Measurements from ENCODE around the gene LCN12.

The LCN12 gene

GRCh38 chr9:136971746-136972145 lies 19.7 kb downstream of the LCN12 start:
- Histone ChIP-seq H3K36me3 (ENCODE audit: control insufficient read depth in 1 of 2, insufficient read depth in 2 of 2, low read length in 2 of 2) (no peaks in the 10 kb centered on the region), H3K9me3 (ENCODE audit: control insufficient read depth in 1 of 2, low read length in 2 of 2) (no peaks in the 10 kb centered on the region), H3K4me3 (ENCODE audit: low read depth in 1 of 2, low read length in 2 of 2) (no peak overlapping the region), H3K27ac (ENCODE audit: low read length) (no peak overlapping the region), H3K27me3 (ENCODE audit: low read depth, low read length) (no peaks in the 10 kb centered on the region), H3K4me1 (ENCODE audit: control insufficient read depth in 1 of 2, insufficient read depth in 2 of 2, low read length in 2 of 2) (peaks cover 0 to 6% of the 10 kb centered on the region in 2 donors)

- Histone ChIP-seq H3K4me1 (ENCODE audit: control insufficient read depth in 1 of 2, insufficient read depth in 2 of 2, low read length in 2 of 2) (peaks cover 0 to 10% of the 10 kb centered on the region in 2 donors), H3K4me3 (ENCODE audit: low read depth in 1 of 2, low read length in 2 of 2) (no peak overlapping the region), H3K27ac (ENCODE audit: low read length) (no peak overlapping the region), H3K27me3 (ENCODE audit: low read depth, low read length) (no peaks in the 10 kb centered on the region), H3K9me3 (ENCODE audit: control insufficient read depth in 1 of 2, low read length in 2 of 2) (no peaks in the 10 kb centered on the region), H3K36me3 (ENCODE audit: control insufficient read depth in 1 of 2, insufficient read depth in 2 of 2, low read length in 2 of 2) (no peaks in the 10 kb centered on the region)
These were observed 20.3 kb downstream of the LCN12 start for GRCh38 chr9:136972335-136972734.

DNA sequence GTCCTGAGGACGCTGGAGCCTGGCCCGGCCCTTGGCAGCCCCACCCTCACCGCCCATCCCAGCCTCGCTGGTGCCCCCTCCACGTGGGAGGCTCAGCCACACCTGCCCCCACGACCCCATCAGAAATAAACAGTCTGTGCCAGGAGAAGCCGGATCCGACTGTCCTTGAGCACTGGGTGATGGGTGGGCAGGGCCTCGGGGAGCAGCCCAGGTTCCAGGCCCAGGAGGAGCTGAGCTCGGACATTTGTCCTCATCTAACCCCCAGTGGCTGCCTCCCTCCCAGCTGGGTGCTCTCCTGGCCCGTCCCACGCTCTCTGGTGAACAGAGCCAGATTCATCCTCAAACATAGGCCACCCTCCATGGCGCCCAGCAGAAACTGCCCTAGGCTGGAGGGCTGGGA lies 20.7 kb downstream of the LCN12 start:
- Histone ChIP-seq H3K4me1 (ENCODE audit: control insufficient read depth in 1 of 2, insufficient read depth in 2 of 2, low read length in 2 of 2) (peaks cover 0 to 14% of the 10 kb centered on the region in 2 donors), H3K27me3 (ENCODE audit: low read depth, low read length) (no peaks in the 10 kb centered on the region), H3K27ac (ENCODE audit: low read length) (no peak overlapping the region), H3K9me3 (ENCODE audit: control insufficient read depth in 1 of 2, low read length in 2 of 2) (no peaks in the 10 kb centered on the region), H3K36me3 (ENCODE audit: control insufficient read depth in 1 of 2, insufficient read depth in 2 of 2, low read length in 2 of 2) (no peaks in the 10 kb centered on the region), H3K4me3 (ENCODE audit: low read depth in 1 of 2, low read length in 2 of 2) (no peak overlapping the region)

DNA sequence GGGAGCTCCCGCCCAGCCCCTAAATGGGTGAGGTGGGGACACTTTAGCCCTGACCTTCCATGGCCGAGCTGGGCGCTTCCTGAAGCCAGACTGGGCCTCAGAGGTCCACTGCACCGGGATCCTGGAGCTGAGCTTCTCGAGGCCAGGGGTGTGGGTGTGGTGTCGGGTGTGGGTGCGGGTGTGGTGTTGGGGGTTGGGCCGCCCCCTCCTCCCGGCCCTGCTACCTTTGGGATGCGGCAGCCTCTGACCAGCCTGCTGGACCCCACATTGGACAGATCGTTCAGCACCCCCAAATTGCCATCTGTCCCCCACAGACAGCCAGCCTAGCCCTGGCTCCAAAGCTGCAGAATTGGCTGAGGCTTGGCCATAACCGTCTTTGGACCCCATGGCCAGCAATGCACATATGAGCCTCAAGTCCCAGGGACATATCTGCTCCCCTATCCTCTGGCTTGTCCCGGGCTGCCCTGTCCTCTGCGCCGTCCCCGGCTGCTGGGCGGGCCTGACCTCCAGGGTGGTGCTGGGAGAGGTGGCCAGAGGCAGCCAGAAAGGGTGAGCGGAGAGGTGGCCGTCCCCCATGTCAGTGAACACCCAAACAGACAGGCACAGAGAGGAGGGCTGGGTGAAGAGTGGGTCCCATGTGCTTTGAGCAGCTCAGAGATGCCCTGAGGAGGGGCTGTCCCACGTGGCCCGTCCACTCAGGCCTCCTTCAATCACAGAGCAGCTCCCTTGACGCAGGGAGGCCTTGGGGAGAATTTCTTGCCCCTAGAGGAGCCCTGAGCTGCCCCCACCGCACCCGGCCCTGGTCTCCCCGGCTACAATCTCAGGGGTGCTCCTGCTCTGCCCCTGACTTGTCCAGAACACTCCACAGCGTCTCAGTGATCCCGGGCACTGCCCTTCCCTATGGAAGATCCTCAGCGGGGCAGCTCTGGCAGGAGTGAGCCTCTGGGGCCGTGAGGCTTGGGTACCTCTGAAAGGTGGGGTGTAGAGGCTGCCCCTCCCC lies 21.8 kb downstream of the LCN12 start:
- Histone ChIP-seq H3K4me3 (ENCODE audit: low read depth in 1 of 2, low read length in 2 of 2) (no peak overlapping the region), H3K9me3 (ENCODE audit: control insufficient read depth in 1 of 2, low read length in 2 of 2) (no peaks in the 10 kb centered on the region), H3K27ac (ENCODE audit: low read length) (no peak overlapping the region), H3K27me3 (ENCODE audit: low read depth, low read length) (no peaks in the 10 kb centered on the region), H3K36me3 (ENCODE audit: control insufficient read depth in 1 of 2, insufficient read depth in 2 of 2, low read length in 2 of 2) (no peaks in the 10 kb centered on the region), H3K4me1 (ENCODE audit: control insufficient read depth in 1 of 2, insufficient read depth in 2 of 2, low read length in 2 of 2) (peaks cover 0 to 19% of the 10 kb centered on the region in 2 donors)

GRCh38 chr9:136974817-136975535 lies 22.9 kb downstream of the LCN12 start:
- no peaks in the 10 kb centered on the region for H3K27me3 ChIP-seq (ENCODE audit: low read depth, low read length)
- no peak overlapping the region for H3K27ac ChIP-seq (ENCODE audit: low read length)
- no peaks in the 10 kb centered on the region for H3K9me3 ChIP-seq (ENCODE audit: control insufficient read depth in 1 of 2, low read length in 2 of 2)
- H3K4me1 ChIP-seq (ENCODE audit: control insufficient read depth in 1 of 2, insufficient read depth in 2 of 2, low read length in 2 of 2): peaks cover 0 to 19% of the 10 kb centered on the region in 2 donors
- no peak overlapping the region for H3K4me3 ChIP-seq (ENCODE audit: low read depth in 1 of 2, low read length in 2 of 2)
- H3K36me3 ChIP-seq (ENCODE audit: control insufficient read depth in 1 of 2, insufficient read depth in 2 of 2, low read length in 2 of 2): no peaks in the 10 kb centered on the region

DNA sequence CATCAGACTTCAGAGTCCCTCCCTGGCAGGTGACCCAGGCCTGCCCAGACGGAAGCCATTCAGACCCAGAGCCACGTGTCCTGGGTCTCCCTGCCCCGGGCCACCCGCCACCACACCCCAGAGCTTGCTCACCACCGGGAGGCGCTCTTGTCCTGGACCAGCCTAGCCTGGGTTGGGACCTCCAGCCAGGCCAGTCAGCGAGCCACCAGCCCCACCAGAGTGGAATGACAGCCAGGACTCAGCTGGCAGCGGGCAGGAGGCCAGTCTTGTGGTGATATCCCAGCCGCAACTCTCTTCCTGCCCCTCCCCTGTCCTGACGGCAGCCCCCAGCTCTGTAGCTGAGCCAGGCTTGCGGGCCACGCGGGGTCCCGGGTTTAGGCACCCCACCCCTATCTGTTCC lies 23.6 kb downstream of the LCN12 start:
- Histone ChIP-seq H3K9me3 (ENCODE audit: control insufficient read depth in 1 of 2, low read length in 2 of 2) (no peaks in the 10 kb centered on the region), H3K36me3 (ENCODE audit: control insufficient read depth in 1 of 2, insufficient read depth in 2 of 2, low read length in 2 of 2) (no peaks in the 10 kb centered on the region), H3K27ac (ENCODE audit: low read length) (no peak overlapping the region), H3K4me3 (ENCODE audit: low read depth in 1 of 2, low read length in 2 of 2) (no peak overlapping the region), H3K27me3 (ENCODE audit: low read depth, low read length) (no peaks in the 10 kb centered on the region), H3K4me1 (ENCODE audit: control insufficient read depth in 1 of 2, insufficient read depth in 2 of 2, low read length in 2 of 2) (peaks cover 0 to 19% of the 10 kb centered on the region in 2 donors)

GRCh38 chr9:136977223-136977622 lies 25.1 kb downstream of the LCN12 start, which contains the start of gene PTGDS:
Gene PTGDS (plus strand): TSS chr9:136977504. CDS start chr9:136977579, 75 bp downstream.
- H3K9me3 ChIP-seq (ENCODE audit: control insufficient read depth in 1 of 2, low read length in 2 of 2): no peaks in the 10 kb centered on the region
- H3K4me3 ChIP-seq (ENCODE audit: low read depth in 1 of 2, low read length in 2 of 2): peak within 1 kb of the TSS in 1 of 2 donors; percentile 60
- no peaks in the 10 kb centered on the region for H3K36me3 ChIP-seq (ENCODE audit: control insufficient read depth in 1 of 2, insufficient read depth in 2 of 2, low read length in 2 of 2)
- H3K27ac ChIP-seq (ENCODE audit: low read length): no peak within 1 kb of the TSS
- H3K4me1 ChIP-seq (ENCODE audit: control insufficient read depth in 1 of 2, insufficient read depth in 2 of 2, low read length in 2 of 2): peaks cover 0 to 19% of the 10 kb centered on the region in 2 donors
- H3K27me3 ChIP-seq (ENCODE audit: low read depth, low read length): no peaks in the 10 kb centered on the region

GRCh38 chr9:136977649-136978072 lies 25.6 kb downstream of the LCN12 start:
- Histone ChIP-seq H3K9me3 (ENCODE audit: control insufficient read depth in 1 of 2, low read length in 2 of 2) (no peaks in the 10 kb centered on the region), H3K27ac (ENCODE audit: low read length) (no peak overlapping the region), H3K27me3 (ENCODE audit: low read depth, low read length) (no peaks in the 10 kb centered on the region), H3K4me1 (ENCODE audit: control insufficient read depth in 1 of 2, insufficient read depth in 2 of 2, low read length in 2 of 2) (peaks cover 0 to 19% of the 10 kb centered on the region in 2 donors), H3K4me3 (ENCODE audit: low read depth in 1 of 2, low read length in 2 of 2) (peak overlapping the region in 1 of 2 donors; percentile 60), H3K36me3 (ENCODE audit: control insufficient read depth in 1 of 2, insufficient read depth in 2 of 2, low read length in 2 of 2) (no peaks in the 10 kb centered on the region)

DNA sequence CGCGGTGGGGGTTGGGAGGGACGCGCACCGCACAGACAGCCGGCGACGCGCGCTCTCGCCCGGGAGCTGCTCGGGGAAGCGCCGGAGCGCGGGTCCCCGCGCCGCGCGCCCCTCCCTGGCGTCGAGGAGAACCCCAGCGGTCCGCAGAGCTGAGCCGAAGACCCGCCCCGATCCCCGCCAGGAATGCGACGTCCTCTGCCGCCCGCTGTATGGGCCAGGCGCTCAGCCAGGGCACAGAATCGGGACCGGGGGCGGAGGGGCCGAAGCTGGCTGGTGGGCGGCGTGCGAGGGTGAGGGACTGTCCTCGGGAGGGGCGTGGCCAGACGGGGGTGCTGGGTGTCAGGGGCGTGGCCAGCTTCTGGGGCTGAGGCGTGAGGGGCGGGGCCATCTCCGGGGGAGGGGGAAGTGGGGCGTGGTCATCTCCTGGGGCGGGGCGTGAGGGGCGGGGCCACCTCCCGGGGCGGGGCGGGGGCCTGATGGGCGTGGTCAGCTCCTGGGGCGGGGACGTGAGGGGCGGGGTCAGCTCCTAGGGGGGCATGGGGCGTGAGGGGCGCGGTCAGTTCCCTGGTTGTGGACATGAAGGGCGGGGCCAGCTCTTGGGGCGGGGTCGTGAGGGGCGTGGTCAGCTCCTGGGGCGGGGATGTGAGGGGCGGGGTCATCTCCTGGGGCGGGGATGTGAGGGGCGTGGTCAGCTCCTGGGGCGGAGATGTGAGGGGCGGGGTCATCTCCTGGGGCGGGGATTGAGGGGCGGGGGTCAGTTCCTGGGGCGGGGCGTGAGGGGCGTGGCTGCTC lies 26.2 kb downstream of the LCN12 start:
- Histone ChIP-seq H3K27me3 (ENCODE audit: low read depth, low read length) (no peaks in the 10 kb centered on the region), H3K36me3 (ENCODE audit: control insufficient read depth in 1 of 2, insufficient read depth in 2 of 2, low read length in 2 of 2) (no peaks in the 10 kb centered on the region), H3K27ac (ENCODE audit: low read length) (no peak overlapping the region), H3K9me3 (ENCODE audit: control insufficient read depth in 1 of 2, low read length in 2 of 2) (no peaks in the 10 kb centered on the region), H3K4me1 (ENCODE audit: control insufficient read depth in 1 of 2, insufficient read depth in 2 of 2, low read length in 2 of 2) (peaks cover 0 to 19% of the 10 kb centered on the region in 2 donors), H3K4me3 (ENCODE audit: low read depth in 1 of 2, low read length in 2 of 2) (peak overlapping the region in 1 of 2 donors; percentile 60)

GRCh38 chr9:136978865-136979544 lies 26.9 kb downstream of the LCN12 start:
- Histone ChIP-seq H3K4me3 (ENCODE audit: low read depth in 1 of 2, low read length in 2 of 2) (no peak overlapping the region), H3K4me1 (ENCODE audit: control insufficient read depth in 1 of 2, insufficient read depth in 2 of 2, low read length in 2 of 2) (peaks cover 0 to 19% of the 10 kb centered on the region in 2 donors), H3K36me3 (ENCODE audit: control insufficient read depth in 1 of 2, insufficient read depth in 2 of 2, low read length in 2 of 2) (no peaks in the 10 kb centered on the region), H3K27ac (ENCODE audit: low read length) (no peak overlapping the region), H3K27me3 (ENCODE audit: low read depth, low read length) (no peaks in the 10 kb centered on the region), H3K9me3 (ENCODE audit: control insufficient read depth in 1 of 2, low read length in 2 of 2) (no peaks in the 10 kb centered on the region)

Data from muscle layer of duodenum (tissue), 2 donors.